ENCODE measurements around the gene OR3A1. TPM values are rescaled to one million over a fixed set of nuclear protein-coding genes. Genes with fewer than 3 reads are reported as not detected.

The OR3A1 gene
- total and polyA plus RNA-seq, 2 donors (not counting 3 experiments of a cell fraction or from before 2014, with no cell fraction given): not detected

GRCh38 chr17:3282901-3283300 is 15.3 kb downstream of the OR3A1 start:
- DNase-seq (ENCODE audit: low read depth, low spot score) (no peak), FAIRE-seq (no peak)
- H3K36me3 ChIP-seq (ENCODE audit: control insufficient read depth in 2 of 2, extremely low read depth in 1 of 2, insufficient read depth in 2 of 2, low read length in 2 of 2): no peaks in the 10 kb centered on the region
- H3K27ac ChIP-seq (ENCODE audit: insufficient read depth, low read depth, low read length): no peak overlapping the region
- no TSS peak for BruUV-seq (replicated peaks)
- no peak overlapping the region for H3K9ac ChIP-seq (replicated peaks; ENCODE audit: extremely low read depth, insufficient read depth, low read length)
- H3K4me3 ChIP-seq (replicated peaks in 1 of 3; ENCODE audit: insufficient read depth in 1 of 3, low read depth in 1 of 3, low read length in 3 of 3): no peak overlapping the region
- H4K20me1 ChIP-seq (replicated peaks; ENCODE audit: control insufficient read depth, extremely low read depth, insufficient read depth, low read length): no peaks in the 10 kb centered on the region
- CTCF ChIA-PET: no interaction called here
- intact Hi-C loops (cut with micrococcal nuclease) (no loop called here), dilution Hi-C loops (cut with MboI; ENCODE audit: extremely low pct_ligation_motif_present, low sequenced_read_pairs) (no loop called here)
- H3K27me3 ChIP-seq (ENCODE audit: control insufficient read depth in 2 of 2, insufficient read depth in 2 of 2, low read length in 2 of 2): no peaks in the 10 kb centered on the region
- no peak overlapping the region for H3K4me2 ChIP-seq (ENCODE audit: insufficient read depth, low read length)
- TF ChIP-seq MYC (IDR thresholded peaks at IDR 0.05; ENCODE audit: low read depth, low read length): no peak
- no peak for TF ChIP-seq GATA2 (IDR thresholded peaks at IDR 0.05; ENCODE audit: insufficient read depth, insufficient read length, low read depth, low read length)
- TF ChIP-seq FOS (IDR thresholded peaks at IDR 0.05; ENCODE audit: borderline replicate concordance, insufficient read depth, low read length): no peak
- TF ChIP-seq MAX (IDR thresholded peaks at IDR 0.05; ENCODE audit: insufficient read depth, insufficient read length): no peak
- TF ChIP-seq EZH2 (IDR thresholded peaks at IDR 0.05; ENCODE audit: borderline replicate concordance, low read depth, low read length, severe bottlenecking): no peak
- TF ChIP-seq POLR2A (IDR thresholded peaks at IDR 0.05; ENCODE audit: low read depth, low read length): no peak
- TF ChIP-seq CTCF (IDR thresholded peaks at IDR 0.05; ENCODE audit: extremely low read depth in 1 of 2, insufficient read depth in 1 of 2, low read depth in 1 of 2, low read length in 2 of 2): no peak
- no peaks in the 10 kb centered on the region for H3K9me1 ChIP-seq (replicated peaks; ENCODE audit: control insufficient read depth, extremely low read depth, insufficient read depth, low read length)
- H2AFZ ChIP-seq (ENCODE audit: low read depth, low read length): no peak overlapping the region
- H3K79me2 ChIP-seq (ENCODE audit: control insufficient read depth, insufficient read depth, low read length): no peaks in the 10 kb centered on the region
- no peaks in the 10 kb centered on the region for H3K4me1 ChIP-seq (ENCODE audit: control insufficient read depth, extremely low read depth, insufficient read depth, low read length)
- POLR2A ChIA-PET: no interaction called here
- no peaks in the 10 kb centered on the region for H3K9me3 ChIP-seq (replicated peaks; ENCODE audit: control insufficient read depth, insufficient read depth, low read length)
